SJSA1 (cell line): Measurements from ENCODE around the gene BARHL1. TPM values are rescaled to one million over a fixed set of nuclear protein-coding genes. Genes with fewer than 3 reads are reported as not detected.

Experiments
- DNase-seq, 2 experiments: peaks; one replicate each; pipeline ENCODE4 v3.0.0-alpha.2; 2015 to 2020; ENCODE audit warnings: low spot score in 2 of 2, low read depth in 1 of 2
- H3K27ac ChIP-seq: fragments of 250-450 bp; sonication (Bioruptor Pico); 2 replicates; pipeline ENCODE4 v1.5.1; 2020; ENCODE audit warnings: mild to moderate bottlenecking, moderate library complexity
- H3K27me3 ChIP-seq: fragments of 250-450 bp; sonication (Bioruptor Pico); replicated peaks from 2 replicates; pipeline ENCODE4 v1.5.1; 2020; ENCODE audit warnings: mild to moderate bottlenecking, moderate library complexity
- H3K36me3 ChIP-seq: fragments of 250-450 bp; sonication (Bioruptor Pico); 2 replicates; pipeline ENCODE4 v1.5.1; 2020; ENCODE audit warnings: mild to moderate bottlenecking
- H3K4me1 ChIP-seq: fragments of 250-450 bp; sonication (Bioruptor Pico); replicated peaks from 2 replicates; pipeline ENCODE4 v1.6.1; 2021; ENCODE audit warnings: mild to moderate bottlenecking
- H3K4me3 ChIP-seq: fragments of 250-450 bp; sonication (Bioruptor Pico); 2 replicates; pipeline ENCODE4 v1.5.1; 2020; ENCODE audit warnings: mild to moderate bottlenecking
- H3K9me3 ChIP-seq: fragments of 250-450 bp; sonication (Bioruptor Pico); replicated peaks from 2 replicates; pipeline ENCODE4 v1.5.1; 2020; ENCODE audit warnings: mild to moderate bottlenecking
- total RNA-seq: library from RNA; depleted of rRNA; stranded (reverse); fragments of >200 nt; shearing (Covaris generic); gene quantifications from 2 replicates; pipeline ENCODE4 v1.2.3, GENCODE V29; 2014

The BARHL1 gene
- total RNA-seq, 1 experiment from 2014 or later: not detected

DNA sequence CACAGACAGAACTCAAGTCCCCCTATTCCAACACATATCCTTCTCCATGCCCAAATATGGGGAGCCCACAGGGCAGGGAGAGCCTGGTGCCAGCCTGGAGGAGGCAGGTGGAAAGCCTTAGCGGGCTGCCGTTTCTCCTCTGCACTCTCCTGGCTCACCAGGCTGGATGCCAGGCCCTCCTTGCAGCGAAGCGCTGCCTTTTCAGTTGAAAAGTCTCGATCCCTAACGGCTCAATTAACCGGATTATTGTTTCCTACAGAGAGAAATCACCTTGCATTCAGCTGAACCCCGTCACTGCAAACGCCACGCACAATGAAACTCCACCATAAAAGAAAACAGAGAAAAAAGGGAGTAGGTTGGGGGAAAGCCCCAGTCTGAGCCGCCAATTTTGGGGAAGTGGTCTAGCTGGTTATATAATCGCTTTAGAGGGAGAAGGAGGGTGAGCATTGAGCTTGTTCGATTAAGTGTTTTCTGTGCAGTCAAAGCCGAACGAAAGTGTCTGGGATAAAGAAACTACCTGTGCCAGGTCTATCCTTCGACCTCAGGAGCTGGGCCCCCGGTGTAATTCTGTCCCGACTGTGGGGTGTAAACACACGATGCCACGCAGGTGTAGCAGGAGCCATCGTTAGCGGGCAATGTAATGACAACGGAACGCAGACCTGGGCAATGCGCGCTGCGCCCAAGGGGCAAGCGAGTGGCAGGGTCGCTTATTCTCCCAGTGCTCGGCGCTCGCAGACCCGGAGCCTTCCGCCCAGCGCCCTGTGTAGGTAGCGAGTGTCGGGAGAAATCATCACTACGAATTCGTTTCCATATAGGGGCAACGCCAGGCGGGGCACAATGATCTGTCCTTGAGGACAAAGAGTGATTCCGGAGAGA lies 3.8 kb downstream of the BARHL1 start:
- no peak overlapping the region for H3K4me3 ChIP-seq
- H3K36me3 ChIP-seq: no peaks in the 10 kb centered on the region
- DNase-seq: no peak
- H3K27ac ChIP-seq: no peak overlapping the region
- H3K4me1 ChIP-seq: peaks cover 5% of the 10 kb centered on the region
- no peaks in the 10 kb centered on the region for H3K9me3 ChIP-seq
- H3K27me3 ChIP-seq: peaks cover 94% of the 10 kb centered on the region

DNA sequence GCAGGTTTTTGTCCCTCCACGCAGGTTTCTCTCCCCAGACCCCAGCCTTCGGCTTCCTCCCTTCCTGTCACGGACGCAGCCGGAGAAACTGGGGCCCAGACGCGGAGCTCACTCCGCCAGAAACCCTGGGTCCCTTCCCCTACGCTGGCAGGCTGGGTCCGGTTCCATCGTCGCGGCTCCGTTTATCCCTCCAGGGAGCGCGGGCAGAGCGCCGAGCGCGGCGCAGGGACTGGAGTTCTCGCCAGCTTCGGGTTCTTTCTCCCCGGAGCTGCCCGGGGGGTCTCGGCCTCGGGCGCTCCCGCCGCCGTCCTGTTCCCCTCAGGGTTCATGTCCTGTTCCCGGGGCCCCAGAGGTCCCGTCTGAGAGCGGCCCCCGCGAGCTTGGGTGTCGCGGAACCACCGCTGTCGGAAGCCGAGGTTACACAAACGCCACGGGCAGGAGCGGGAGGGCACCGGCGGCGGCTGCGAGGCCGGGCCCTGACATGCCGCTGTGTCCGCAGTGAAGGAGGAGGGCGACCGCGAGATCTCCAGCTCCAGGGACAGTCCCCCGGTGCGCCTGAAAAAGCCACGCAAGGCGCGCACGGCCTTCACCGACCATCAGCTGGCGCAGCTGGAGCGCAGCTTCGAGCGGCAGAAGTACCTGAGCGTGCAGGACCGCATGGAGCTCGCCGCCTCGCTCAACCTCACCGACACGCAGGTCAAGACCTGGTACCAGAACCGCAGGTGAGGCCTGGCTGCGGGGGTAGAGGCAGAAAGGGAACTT lies 4.6 kb downstream of the BARHL1 start:
- Histone ChIP-seq H3K4me3 (no peak overlapping the region), H3K27me3 (peaks cover 87% of the 10 kb centered on the region), H3K27ac (no peak overlapping the region), H3K4me1 (peaks cover 5% of the 10 kb centered on the region; the same call in 1 of the 2 replicates), H3K36me3 (no peaks in the 10 kb centered on the region), H3K9me3 (no peaks in the 10 kb centered on the region)
- no peak for DNase-seq

DNA sequence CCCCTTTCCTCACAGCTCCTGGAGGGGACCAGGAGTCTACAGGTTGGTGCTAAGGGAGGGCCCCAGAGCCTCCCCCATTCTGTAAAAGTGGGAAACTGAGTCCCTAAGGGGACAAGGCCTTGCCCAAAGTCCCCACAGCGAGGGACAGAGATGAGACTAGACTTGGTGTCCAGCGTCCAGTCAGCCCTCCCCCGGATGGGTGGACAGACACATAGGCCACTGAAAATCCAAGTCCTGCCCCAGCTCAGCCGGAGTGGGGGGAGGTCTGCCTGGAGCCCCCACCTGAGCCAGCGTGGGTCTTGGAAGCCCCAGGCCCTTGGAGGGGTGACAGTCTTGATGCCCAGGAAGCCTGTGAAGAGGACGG lies 5.2 kb downstream of the BARHL1 start:
- Histone ChIP-seq H3K9me3 (no peaks in the 10 kb centered on the region), H3K36me3 (no peaks in the 10 kb centered on the region), H3K4me3 (no peak overlapping the region), H3K4me1 (peaks cover 5% of the 10 kb centered on the region; the same call in 1 of the 2 replicates), H3K27me3 (peaks cover 82% of the 10 kb centered on the region), H3K27ac (no peak overlapping the region)
- no peak for DNase-seq

DNA sequence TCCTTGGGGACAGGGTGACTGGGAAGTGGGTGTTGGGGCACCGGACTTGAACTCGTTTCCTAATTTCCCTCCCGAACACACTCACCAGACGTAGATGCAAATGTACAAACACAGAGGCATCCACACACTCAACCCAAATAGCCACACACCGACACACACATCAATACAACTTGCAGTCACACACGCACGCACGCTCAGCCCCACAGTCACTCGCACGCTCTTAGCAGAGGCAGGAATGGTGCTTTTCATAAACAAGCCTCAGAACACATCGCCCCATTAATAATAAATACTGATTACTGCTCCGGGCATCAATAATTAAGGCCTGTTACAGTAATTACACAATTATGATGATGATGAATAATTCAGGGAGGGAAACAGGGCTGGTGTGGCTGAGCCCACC lies 5.7 kb downstream of the BARHL1 start:
- Histone ChIP-seq H3K9me3 (no peaks in the 10 kb centered on the region), H3K4me3 (no peak overlapping the region), H3K27ac (no peak overlapping the region), H3K27me3 (peaks cover 77% of the 10 kb centered on the region), H3K4me1 (peaks cover 5% of the 10 kb centered on the region; the same call in 1 of the 2 replicates), H3K36me3 (no peaks in the 10 kb centered on the region)
- DNase-seq: no peak

DNA sequence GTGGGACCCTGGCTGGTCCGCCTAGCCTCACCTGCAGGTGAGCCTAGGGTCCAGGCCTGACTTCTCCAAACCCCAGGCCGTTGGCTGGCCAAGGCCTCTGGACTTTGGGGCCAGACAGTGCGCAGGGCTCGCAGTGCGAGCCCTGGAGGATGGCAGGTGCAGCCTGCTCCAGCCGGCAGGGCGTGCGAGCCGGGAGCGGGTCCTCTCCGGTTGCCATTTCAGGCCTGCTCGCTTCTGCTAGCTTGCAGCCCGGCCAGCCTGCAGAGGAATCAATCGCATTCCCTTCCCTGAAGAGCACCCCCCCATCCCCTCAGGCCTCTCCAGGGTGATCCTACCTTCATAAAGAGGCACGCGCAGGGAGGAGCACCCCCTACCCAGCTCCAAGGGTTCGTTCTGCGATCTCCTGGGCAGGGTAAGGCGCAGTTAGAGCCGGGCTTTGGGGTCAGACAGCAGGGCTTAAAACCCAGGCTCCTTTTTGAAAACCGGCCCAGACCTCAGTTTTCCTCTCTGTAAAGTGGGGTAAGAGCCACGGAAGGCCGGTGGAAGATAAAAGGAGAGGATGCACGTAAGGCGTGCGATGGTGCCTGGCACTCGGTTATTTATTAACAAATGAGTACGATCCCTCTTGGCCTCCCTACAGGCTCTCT lies 6.2 kb downstream of the BARHL1 start:
- no peak overlapping the region for H3K27ac ChIP-seq
- H3K36me3 ChIP-seq: no peaks in the 10 kb centered on the region
- H3K4me1 ChIP-seq: peaks cover 5% of the 10 kb centered on the region; the same call in 1 of the 2 replicates
- no peaks in the 10 kb centered on the region for H3K9me3 ChIP-seq
- H3K4me3 ChIP-seq: no peak overlapping the region
- H3K27me3 ChIP-seq: peaks cover 72% of the 10 kb centered on the region
- no peak for DNase-seq

DNA sequence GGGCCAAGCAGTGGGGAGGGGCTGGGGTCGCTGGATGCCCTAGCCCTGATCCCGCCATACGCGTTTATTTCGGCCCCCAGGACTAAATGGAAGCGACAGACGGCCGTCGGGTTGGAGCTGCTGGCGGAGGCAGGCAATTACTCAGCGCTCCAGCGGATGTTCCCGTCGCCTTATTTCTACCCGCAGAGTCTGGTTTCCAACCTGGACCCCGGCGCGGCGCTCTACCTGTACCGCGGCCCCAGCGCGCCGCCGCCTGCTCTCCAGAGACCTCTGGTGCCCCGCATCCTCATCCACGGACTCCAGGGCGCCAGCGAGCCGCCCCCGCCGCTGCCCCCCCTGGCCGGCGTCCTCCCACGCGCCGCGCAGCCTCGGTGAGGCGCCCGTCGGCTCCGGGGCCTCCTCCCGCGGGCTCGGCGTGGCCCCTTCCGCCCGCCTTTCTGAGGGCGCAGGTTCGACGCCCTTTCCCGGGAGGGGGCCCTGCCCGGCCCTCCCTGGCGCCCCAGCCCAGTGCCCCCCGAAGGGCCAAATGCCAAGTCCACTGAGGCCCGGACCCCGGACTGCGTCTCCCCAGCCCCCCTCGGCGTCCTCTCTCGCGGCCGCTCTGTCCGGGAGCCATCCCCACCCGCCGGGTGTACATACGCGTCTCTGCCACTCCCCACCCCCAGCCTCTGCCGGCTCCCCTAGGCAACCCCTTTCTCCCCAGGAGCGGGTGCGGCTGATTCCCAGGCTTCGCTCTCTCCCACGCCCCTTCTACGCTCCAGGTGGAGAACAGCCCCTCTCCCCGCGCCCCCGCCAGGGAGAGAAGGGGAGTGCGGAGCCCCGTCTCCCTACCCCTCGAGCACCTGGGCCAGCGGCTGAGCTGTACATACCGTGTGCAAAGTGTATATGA lies 7.0 kb downstream of the BARHL1 start:
- H3K9me3 ChIP-seq: no peaks in the 10 kb centered on the region
- no peaks in the 10 kb centered on the region for H3K36me3 ChIP-seq
- H3K27ac ChIP-seq: no peak overlapping the region
- DNase-seq: no peak
- H3K4me3 ChIP-seq: no peak overlapping the region
- H3K4me1 ChIP-seq: peaks cover 5% of the 10 kb centered on the region; the same call in 1 of the 2 replicates
- H3K27me3 ChIP-seq: peaks cover 67% of the 10 kb centered on the region

DNA sequence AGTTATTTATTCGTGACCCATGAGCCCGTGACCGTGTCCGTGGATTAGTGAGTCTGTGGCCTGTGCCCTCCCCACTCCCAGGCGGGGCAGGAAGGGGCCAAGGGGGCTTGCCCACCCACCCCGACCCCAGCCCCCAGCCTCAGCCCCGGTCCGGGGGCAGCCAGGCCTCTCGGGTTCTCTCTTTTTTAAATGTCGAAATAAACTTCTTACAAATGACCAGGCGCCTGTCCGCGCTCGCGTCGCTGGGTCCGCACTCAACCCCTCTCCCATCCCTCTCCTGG lies 7.6 kb downstream of the BARHL1 start:
- no peaks in the 10 kb centered on the region for H3K9me3 ChIP-seq
- H3K27me3 ChIP-seq: peaks cover 61% of the 10 kb centered on the region
- peaks cover 2% of the 10 kb centered on the region; the same call in 1 of the 2 replicates for H3K36me3 ChIP-seq
- H3K4me1 ChIP-seq: peaks cover 4% of the 10 kb centered on the region; the same call in 1 of the 2 replicates
- H3K27ac ChIP-seq: no peak overlapping the region
- H3K4me3 ChIP-seq: no peak overlapping the region
- no peak for DNase-seq

DNA sequence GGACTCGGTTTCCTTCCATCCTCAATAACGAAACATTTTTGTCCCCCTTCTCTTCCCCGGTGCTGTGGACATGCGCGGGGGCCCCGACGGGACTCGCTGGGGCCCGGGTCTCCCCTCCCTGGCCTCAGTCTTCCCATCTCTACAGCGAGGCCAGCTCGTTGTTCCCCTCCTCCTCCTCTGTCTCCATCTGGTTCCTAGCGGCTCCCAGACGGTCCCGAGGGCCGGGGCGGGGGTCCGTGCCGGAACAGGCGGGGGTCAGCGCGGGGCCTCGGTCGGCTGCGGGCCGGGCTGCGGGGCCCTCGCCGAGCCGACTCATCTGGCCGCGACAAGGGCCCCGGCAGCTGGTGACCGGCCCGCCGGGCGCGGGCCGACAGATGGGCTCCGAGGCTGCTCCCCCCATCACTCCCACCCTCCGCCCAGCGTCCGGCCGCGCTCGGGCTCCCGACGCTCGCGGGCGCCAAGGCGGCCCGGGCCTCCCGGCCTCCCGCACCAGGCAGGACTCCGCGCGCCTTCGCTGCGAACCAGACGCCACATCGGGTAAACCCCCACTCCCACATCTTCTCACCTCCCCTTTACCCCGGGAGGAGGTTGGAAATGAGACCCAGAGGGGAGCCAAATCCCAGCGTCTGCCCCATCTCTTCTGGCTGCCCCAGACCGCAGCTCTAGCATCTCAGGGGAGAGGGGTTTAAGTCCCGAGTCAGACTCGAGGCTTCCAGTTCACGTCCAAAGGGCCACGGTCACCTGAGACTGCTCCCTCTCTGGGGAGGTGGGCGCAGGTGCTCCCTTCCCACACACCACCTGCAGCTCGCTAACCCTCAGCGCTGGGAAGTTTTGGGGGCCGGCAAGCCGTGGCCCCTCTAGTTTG lies 8.1 kb downstream of the BARHL1 start:
- H3K4me1 ChIP-seq: no peaks in the 10 kb centered on the region
- H3K27ac ChIP-seq: no peak overlapping the region
- H3K36me3 ChIP-seq: peaks cover 4% of the 10 kb centered on the region; the same call in 1 of the 2 replicates
- peaks cover 55% of the 10 kb centered on the region for H3K27me3 ChIP-seq
- no peak for DNase-seq
- H3K4me3 ChIP-seq: no peak overlapping the region
- no peaks in the 10 kb centered on the region for H3K9me3 ChIP-seq

DNA sequence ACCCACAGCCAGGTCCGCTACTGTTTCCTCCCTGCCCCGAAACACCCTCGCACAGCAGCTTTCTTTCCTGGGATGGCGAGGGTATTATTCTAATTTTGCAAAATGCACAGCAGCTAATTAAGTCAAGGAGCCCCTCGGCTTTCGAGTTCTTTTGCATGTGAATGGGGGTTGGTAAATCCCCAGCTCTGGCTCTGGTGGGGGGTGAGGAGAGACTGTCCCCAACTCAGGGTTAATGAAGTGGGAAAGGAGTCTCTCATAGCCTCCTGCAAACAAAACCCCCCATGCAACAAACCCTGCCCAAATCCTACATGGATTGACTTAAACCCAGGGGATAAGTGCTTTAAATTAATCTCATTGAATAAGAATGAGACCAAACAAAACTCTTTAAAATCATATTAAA lies 8.8 kb downstream of the BARHL1 start:
- Histone ChIP-seq H3K9me3 (no peaks in the 10 kb centered on the region), H3K4me1 (no peaks in the 10 kb centered on the region), H3K36me3 (peaks cover 4% of the 10 kb centered on the region; the same call in 1 of the 2 replicates), H3K27ac (no peak overlapping the region), H3K27me3 (peaks cover 48% of the 10 kb centered on the region), H3K4me3 (no peak overlapping the region)
- DNase-seq: no peak

DNA sequence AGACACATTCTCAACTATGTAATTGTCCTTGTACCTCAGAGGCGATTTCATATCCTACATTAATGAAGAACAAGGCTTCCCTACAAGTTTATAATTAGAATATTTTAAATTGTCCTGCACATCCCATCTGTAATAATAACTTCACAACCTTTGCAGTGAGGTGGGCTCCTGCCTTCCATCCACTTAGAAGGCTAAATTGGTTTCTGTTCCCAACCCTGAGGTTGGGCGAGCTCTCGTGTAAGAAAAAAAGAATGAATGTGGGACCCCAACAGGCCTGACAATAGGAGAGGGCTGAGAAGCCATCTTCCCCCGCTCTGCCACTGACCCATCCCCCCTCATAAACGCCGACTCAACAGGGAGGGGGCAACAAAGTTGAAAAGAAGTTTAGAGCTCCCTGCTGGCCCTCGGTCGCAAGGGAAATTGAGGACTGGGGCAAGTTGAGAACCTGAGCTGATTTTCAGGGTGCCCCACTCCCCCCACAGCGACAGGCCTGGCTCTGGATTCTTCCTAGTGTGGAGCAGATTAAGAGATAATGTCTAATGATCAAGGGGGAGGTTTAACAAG lies 9.4 kb downstream of the BARHL1 start:
- DNase-seq: no peak
- Histone ChIP-seq H3K4me3 (no peak overlapping the region), H3K36me3 (peaks cover 4% of the 10 kb centered on the region; the same call in 1 of the 2 replicates), H3K4me1 (no peaks in the 10 kb centered on the region), H3K27ac (no peak overlapping the region), H3K9me3 (no peaks in the 10 kb centered on the region), H3K27me3 (peaks cover 43% of the 10 kb centered on the region)

DNA sequence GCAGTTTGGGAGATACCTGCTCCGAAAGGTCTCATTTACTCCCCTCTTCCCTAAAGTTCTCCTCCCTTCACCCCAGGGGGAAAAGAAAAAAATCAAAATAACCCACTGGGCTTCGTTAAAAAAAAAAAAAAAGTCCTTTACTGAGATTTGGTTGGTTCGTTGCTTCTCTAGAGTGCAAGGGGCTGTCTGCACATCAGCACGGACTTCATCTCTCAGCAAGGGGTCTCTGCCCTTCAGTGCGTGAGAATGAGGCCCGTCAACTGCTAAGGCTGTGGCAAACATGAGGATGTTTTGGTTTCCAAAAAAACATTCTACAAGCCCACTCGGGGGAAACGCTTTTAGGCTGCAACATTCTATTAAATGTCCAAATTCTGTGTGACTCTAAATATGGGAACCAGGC lies 10.0 kb downstream of the BARHL1 start:
- no peaks in the 10 kb centered on the region for H3K9me3 ChIP-seq
- DNase-seq: no peak
- peaks cover 4% of the 10 kb centered on the region; the same call in 1 of the 2 replicates for H3K36me3 ChIP-seq
- peaks cover 36% of the 10 kb centered on the region for H3K27me3 ChIP-seq
- H3K4me1 ChIP-seq: no peaks in the 10 kb centered on the region
- H3K27ac ChIP-seq: no peak overlapping the region
- H3K4me3 ChIP-seq: no peak overlapping the region

DNA sequence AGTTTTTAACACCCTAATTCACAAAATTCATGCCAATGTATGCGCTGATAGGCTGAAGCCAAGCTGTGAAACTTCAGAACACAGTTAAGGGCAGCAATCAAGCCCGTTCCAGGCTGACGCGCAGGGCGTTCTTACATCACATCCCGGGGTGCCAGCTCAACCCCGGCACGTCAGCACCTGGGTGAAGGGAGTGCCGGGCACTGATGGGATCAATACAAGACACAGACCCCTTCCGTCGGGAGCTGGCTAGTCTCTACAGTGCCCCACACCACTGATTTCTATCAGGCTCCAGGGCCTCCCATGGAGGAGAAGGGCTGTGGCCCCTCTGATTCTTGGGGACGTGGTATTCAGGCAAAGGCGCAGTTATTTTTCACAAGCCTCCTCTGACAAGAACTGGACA lies 12.0 kb downstream of the BARHL1 start:
- Histone ChIP-seq H3K27me3 (peaks cover 17% of the 10 kb centered on the region), H3K4me1 (no peaks in the 10 kb centered on the region), H3K27ac (no peak overlapping the region), H3K4me3 (no peak overlapping the region), H3K36me3 (peaks cover 9% of the 10 kb centered on the region), H3K9me3 (no peaks in the 10 kb centered on the region)
- DNase-seq: no peak
